GM19467 (cell line): ENCODE data around the gene MDN1.
"Not testable (repeated sequence)": the region's sequence is repeated elsewhere in the genome, so short reads cannot be mapped to it uniquely, and the experiment has no call there.

Source experiments
- ATAC-seq: cut with Tn5 transposase; IDR thresholded peaks from one replicate; pipeline ENCODE4 v1.9.1; 2021; ENCODE audit warnings: mild to moderate bottlenecking, moderate library complexity; ENCODE audit not compliant: unreplicated experiment

Gene MDN1

DNA sequence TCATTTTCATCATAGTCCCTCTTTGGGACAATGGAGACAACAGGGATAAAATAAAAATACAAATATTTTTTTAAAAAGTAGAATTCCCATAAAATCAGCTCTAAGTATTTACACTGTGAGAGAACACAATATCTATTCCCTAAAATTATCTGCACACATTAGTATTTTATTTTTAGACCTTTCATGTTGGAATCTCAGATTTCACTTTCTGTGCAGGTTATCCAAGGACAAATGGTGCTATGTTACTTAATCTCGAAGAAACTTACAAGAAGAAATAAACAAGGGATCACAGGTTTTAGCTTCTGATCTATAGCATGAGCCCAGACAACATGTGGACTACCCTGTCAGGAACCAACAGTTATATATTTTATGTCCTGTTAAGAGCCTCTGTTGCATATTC, 158.0 kb downstream of the MDN1 start:
- no peak for ATAC-seq

DNA sequence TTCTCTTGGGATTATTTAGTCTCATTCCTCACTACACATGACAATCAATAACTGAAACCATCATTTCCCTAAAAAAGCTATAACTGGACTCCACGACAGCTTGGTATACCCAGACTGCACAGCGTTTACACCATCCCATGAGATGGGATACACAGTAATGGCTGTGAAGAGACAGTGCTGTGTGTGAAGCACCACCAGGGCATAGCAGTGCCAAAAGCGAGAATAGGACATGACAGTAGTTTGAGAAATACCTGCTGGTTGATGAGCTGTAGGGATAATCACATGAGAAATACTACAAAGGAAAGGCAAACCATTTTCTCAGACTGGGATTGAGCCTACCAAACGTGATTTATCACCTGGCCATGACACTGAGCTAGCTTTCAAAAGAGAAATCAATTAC, 158.6 kb downstream of the MDN1 start:
- no peak for ATAC-seq

DNA sequence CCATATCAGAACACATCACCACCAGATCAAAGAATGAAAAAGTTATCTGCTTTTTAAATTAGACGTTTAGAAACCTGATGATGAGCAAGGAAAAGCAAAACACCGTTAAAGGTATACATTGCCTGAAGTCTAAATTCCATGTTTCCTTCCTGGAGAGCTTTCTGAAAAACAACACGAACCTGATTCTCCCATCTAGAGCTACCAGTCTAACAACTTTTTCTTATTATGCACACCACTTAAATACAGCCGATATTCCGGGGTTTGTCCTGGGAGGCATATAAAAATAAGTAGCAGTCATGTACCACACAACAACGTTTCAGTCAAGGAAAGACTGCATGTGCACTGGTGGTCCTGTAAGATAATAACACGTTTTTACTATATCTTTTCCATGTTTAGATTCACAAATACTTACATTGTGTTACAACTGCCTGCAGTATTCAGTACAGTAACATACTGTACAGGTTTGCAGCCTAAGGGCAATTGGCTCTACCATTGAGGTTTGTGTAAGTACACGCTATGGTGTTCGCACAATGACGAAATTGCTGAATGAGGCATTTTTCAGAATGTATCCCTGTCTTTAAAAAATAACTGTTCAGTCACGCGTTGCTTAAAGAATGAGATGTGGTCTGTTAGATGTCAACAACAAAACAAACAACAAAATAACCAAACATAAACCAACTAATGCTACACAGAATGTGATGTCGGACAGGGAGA, 162.0 kb downstream of the MDN1 start:
- no peak for ATAC-seq

DNA sequence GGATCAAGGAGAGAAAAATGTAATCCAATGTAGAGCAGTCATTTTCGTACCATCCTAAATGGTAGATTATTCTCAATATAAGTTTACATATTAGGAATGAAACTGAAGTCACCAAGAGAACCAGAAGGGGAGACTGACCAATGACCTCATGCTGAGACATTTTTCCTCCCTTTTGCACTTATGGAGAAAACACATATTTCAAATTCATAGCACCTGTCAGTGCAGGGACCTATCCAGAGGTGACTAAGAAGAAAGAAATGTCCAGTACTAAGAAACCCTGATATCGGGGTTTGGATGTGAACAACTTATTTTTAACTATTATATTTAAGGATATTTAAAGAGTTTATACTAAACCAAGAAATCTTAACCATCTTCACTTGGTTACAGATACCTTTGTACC, 164.5 kb downstream of the MDN1 start:
- ATAC-seq, result no peak

DNA sequence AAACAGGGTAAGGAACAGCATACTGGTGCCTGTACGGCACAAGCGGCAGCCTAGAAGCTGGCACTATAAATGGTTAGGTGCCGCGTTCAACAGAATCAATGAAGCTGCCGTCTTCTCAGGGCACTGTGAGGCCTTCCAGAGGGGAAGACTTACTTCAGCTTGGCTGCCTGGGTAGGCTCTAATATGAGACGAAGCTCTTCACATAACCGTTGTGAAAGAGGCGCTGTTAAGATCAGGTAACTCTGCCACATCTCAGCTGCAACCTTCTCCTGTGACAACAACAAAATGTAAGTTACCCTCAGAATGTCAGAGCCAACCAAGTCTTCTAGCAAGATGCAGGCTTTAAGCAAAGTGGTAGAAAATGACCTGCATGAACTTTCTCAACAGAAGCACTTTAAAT, 169.0 kb downstream of the MDN1 start:
- no peak for ATAC-seq

DNA sequence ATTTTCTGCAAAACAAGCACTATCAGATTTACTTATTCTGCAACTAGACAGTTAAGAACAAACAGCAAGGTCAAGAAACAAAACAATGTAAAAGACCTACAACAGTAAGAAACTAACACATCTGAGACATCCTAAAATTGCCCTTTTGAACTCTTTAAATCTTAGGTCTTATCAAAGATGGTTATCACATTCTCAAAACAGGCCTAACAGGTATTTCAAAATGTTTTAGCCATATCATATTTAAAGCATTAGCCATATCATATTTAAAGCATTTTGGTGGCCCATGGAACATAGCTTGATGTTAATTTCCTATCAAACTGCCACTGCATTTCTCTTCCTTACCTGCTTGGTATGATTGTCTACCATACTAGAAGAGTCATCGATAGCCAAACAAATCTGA, 169.9 kb downstream of the MDN1 start:
- no peak for ATAC-seq

DNA sequence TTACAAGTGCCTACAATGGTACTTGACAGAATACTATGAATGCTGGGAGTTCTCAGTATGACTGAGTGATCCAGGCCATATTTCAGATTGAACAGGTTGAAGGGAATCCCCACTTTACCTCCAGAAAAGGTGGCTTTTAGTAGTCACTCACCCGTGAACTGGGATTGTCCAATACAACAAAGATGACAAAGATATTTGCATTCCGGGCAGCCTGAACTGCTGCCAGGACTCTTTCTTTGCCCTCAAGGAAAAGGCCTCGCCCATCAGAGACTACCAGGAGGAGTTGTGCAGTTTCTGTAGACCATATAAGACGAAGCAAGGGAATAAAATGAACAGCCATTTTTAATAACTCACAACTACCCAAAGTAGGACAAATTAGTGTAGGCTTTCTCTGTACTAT, 174.7 kb downstream of the MDN1 start:
- no peak for ATAC-seq

DNA sequence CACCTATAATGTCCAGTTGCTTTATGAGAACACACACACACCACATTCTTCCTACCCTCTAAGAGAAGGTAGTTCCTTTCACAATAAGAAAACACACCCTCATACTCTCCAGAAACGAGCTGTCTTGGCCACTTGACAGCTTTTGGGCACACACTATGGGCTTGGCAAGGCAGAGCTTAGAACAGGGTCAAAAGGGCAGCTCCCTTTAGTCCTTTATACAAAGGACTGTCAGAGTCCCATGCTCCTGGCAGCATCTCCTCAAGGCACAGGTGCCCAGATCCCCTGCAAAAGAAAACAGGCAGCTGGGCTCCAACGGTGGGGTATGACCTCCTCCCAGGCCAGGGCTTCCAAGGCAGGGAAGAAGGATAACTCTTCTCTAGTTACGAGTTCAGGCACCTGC, 176.2 kb downstream of the MDN1 start:
- ATAC-seq, result no peak

DNA sequence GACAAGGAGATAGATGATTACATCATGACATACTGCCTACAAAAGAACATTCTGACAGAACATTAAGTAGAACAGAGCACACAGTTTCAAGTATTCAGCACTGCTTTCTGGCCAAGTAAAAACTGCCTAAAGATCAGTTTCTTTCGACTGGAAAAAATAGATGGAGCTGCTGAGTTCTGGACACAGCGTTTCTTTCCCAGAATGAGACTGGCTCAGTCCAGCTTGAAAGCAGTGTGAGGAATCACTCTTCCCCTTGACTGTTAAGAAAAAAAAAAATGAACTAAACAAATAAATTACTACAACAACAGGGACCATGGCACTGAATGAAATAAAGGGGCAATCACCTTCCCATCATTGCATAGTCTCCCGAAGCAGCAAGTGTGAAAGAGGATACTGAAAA, 176.6 kb downstream of the MDN1 start:
- ATAC-seq, result no peak

DNA sequence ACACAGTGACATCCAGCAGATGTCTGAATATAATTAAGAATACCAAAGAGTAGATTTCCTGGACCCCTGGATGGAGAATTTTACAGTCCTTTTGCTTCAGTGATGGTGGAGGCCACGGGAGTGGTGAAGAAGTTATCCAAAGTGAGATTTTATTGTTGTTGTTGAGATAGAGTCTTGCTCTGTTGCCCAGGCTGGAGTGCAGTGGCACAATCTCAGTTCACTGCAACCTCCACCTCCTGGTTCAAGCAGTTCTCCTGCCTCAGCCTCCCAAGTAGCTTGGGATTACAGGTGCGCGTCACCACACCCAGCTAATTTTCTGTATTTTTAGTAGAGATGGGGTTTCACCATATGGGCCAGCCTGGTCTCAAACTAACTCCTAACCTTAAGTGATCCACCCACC, 178.0 kb downstream of the MDN1 start:
- not testable (repeated sequence) for ATAC-seq

DNA sequence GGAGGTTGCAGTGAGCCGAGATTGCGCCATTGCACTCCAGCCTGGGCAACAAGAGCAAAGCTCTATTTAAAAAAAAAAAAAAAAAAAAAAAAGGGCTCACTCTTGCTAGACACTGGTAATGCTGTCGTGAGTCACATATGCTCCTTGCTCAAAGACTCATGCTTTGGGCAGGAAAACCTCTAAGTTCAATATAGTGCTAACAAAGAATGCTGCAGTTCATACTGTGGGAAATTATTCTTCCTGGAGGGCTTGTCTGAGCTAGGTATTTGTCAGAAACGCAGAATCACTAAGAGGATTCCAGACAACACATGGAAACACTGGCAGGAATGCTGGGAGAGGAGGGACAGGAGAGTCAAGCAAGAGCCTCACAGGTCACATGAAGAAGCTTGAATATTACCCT, 178.8 kb downstream of the MDN1 start:
- no peak for ATAC-seq

DNA sequence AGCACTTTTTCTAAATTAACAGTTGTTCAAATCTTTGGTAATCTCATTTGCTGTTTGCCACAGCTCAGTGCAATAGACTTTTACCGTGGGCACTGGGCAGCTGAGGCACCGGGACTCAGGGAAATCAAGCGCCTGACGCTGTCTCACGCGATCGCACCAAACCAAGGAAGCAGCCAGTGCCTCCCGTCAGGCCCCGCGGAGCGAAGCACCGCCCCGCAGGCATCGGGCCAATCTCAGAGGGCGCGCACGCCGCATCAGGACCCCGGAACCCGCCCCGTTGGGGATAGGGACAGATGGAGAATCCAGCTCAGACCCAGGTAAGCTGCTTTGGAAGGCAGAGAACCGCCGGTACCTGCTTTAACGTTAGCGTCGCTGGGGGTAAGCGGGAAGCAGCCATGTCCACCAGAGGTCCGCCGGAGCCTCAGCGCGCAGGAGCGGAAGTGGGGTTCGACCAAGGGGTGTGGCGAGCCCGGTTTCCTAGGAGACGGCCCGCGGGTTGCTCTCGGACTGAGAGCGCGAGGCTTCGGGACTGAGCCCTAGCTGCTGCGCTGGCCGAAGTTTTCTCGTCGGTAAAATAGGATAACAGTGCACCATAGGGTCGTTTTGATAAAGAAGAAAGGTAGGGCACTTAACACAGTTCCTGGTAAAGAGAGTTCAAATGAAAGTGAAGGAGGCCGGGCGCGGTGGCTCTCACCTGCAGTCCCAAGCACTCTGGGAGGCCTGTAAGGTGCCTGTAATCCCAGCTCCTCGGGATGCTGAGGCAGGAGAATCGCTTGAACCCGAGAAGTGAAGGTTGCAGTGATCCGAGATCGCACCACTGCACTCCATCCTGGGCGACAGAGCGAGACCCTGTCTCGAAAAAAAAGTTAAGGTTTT, 181.0 kb downstream of the MDN1 start, which contains the start of gene LYRM2:
Gene LYRM2, minus strand, starts transcription at position 428 of the 876 bp plus-strand sequence. Its CDS starts 31 bp downstream, at position 397.
- ATAC-seq, result peak; percentile 99

DNA sequence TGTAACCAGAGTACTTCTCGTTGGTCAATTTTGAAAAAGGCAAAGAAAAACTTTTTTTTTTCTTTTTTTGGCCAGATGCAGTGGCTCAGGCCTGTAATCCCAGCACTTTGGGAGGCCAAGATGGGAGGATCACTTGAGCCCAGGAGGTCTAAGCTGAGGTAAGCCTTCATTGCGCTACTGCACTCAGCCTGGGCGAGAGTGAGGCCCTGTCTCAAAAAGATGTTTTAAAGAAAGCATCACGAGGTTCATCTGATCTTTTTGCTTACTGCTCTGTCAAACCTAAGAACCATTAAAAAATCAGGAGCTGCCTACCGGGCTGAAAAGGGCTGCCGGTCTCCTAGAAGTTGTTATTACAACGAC, 181.7 kb downstream of the MDN1 start:
- no peak for ATAC-seq

DNA sequence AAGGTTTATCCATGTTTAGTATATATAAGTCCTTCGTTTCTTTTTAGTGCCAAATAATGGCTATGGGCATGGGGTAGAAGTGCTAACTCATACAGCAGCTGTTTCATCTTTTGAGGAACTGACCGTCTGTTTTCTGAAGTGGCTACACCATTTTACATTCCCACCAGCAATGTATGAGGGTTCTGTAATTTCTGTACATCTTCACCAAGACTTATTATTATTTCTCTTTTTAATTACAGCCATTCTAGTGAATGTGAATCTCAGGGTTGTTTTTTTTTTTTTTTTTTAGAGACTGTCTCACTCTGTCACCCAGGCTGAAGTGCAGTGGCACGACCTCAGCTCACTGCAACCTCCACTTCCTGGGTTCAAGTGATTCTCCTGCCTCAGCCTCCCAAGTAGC, 183.2 kb downstream of the MDN1 start:
- not testable (repeated sequence) for ATAC-seq

DNA sequence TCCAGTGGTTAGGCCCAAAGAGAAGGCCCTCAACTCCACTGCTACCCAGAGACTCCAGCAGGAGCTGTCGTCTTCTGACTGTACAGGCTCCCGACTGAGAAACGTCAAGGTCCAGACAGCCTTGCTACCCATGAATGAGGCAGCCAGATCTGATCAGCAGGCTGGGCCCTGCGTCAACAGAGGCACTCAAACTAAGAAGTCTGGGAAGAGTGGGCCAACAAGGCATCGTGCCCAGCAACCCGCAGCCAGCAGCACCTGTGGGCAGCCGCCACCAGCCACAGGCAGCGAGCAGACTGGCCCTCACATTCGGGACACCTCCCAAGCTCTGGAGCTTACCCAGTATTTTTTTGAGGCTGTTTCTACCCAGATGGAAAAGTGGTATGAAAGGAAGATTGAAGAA, 189.1 kb downstream of the MDN1 start:
- no peak for ATAC-seq

DNA sequence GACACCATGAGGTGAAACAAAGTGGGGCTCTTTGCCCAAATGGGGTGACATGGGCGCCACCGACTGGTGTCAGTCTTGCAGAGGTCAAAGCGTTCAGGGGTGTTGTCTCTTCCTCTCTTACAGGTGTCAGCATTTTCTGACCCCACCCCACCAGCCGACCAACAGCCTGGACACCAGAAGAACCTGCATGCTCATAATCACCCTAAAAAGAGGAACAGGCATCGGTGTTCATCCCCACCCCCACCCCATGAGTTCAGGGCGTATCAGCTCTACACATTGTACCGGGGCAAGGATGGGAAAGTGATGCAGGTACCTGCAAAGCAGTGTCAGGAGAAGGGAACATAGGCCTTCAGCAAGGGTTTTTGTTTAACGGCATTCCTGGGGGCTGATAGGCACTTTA, 195.8 kb downstream of the MDN1 start:
- no peak for ATAC-seq

DNA sequence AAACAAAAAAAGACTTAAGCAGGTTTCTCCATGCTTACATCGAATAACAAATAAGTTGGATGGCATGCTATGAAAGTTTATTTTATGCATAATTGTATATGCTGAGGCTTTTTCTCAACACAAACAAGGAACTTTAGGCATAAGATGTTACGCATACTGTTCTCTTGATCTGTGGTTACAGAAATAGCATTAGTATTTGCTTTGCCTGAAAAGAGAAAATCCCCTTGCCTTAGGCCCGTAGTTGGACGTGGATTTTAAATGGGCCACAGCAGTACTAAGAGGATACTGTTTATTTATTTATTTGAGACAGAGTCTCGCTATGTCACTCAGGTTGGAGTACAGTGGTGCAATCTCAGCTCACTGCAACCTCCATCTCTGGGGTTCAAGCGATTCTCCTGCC, 200.0 kb downstream of the MDN1 start:
- no peak for ATAC-seq

DNA sequence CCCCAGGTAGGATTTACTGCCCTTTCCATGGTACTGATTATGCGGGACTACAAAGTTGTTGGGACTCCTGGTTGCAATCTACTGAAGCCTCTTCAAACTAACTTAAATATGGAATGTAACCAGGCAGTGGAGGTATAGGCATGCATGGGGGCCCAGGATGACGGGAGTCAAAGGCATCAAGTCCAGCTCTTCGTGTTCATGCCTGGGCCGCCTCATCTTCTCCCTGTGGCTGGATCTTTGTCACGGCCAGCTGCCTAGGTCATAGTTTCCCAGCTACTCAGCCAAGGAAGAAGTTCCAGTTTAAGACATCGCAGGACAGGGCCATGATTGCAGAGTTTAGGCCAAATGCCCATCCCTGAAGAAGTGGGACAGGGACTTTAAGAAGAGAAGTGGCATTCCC, 201.6 kb downstream of the MDN1 start:
- ATAC-seq, result no peak

DNA sequence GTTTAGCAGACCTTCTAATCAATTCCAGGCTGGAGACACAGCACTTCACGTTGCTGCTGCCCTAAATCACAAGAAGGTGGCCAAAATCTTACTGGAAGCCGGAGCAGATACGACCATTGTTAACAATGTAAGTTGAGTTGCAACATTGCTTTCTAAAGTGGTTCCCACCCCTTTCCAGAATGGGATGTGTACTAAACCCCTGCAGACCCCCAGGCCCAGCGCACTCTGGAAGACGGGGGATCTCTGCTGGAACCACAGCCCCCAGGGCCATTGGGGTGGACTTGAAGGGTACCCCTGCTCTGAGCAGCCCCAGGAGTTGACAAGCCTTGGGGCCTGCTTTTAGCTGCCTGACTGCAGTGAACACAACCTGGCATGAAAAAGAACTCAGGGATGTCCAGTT, 203.1 kb downstream of the MDN1 start:
- ATAC-seq, result no peak

DNA sequence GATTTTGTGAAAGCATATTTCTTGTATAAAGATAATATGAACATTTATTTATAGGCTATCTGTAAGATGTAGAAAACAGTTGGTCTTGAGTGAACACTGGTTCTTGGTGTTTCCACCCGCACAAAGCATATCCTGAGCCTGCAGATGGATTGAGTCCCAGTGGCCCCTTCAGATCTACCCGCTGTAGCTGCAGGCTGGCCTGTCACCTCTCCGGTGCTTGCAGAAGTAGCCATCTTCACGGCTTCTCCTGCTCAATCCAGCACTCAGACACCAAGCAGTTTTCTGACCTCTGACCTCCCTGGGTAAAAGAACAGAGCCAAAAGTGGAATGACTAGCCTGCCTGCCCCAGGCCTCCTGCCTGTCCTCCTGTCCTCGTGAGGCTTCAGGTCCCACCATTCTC, 203.7 kb downstream of the MDN1 start:
- ATAC-seq, result no peak

DNA sequence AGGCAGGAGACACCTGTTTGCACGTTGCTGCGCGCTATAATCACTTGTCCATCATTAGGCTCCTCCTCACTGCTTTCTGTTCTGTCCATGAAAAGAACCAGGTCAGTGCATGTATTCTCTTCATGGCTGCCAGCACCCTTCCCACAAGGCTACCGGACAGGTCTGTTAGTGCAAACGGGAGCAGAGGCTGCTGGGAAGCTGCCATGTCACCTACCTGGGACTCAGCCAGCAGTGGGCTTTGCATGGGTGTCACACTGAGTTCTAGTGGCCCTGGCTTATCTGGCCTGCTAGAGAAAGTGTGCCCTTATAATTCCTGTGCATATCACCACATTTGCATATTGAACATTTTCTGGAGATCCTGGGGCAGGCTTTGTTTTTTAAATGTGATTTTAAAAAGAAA, 205.8 kb downstream of the MDN1 start:
- ATAC-seq, result no peak

DNA sequence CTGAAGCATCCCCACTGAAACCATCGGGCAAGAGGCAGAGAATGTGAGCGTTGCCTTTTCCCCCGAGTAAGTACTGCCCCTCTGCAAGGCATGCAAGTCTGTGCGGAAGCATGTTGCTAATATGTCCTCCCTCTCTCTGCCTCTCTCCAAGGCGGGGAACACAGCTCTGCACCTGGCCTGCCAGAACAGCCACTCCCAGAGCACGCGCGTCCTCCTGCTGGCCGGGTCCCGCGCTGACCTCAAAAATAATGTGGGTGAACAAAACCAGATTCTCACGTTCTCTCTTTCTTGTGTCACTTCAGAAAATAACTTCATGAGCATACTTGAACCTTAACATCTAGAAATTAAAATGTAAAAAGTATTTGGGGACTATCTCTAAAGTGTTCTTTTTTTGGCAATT, 207.5 kb downstream of the MDN1 start:
- ATAC-seq, result no peak
